Measurements from ENCODE around the gene FBXL20. TPM values are rescaled to one million over a fixed set of nuclear protein-coding genes. Genes with fewer than 3 reads are reported as not detected.
"Not testable (repeated sequence)": the region's sequence is repeated elsewhere in the genome, so short reads cannot be mapped to it uniquely, and the experiment has no call there.

Gene FBXL20
- total RNA-seq, 1 experiment from 2014 or later, result 9.7 TPM

GRCh38 chr17:39305978-39306377 lies 95.4 kb downstream of the FBXL20 start:
- no peak overlapping the region; the same call in 1 of the 2 replicates for H3K27ac Mint-ChIP-seq
- POLR2A ChIA-PET, result no interaction called here
- no peak for DNase-seq (ENCODE audit: low spot score)

GRCh38 chr17:39304188-39304587 lies 97.2 kb downstream of the FBXL20 start:
- no peak for ATAC-seq

More at GRCh38 chr17:39305978-39306377, 95.4 kb downstream of the FBXL20 start:
- CTCF ChIA-PET, result interaction anchor here (0.6 to 0.9 kb wide), 5 partner anchors 56 to 459 kb away, joined by 3 to 4 read pairs (median 3); no protein-coding TSS in a partner anchor
- H3K27me3 Mint-ChIP-seq (ENCODE audit: low read depth), result no peaks in the 10 kb centered on the region
- no peaks in the 10 kb centered on the region for H3K9me3 Mint-ChIP-seq
- no peak for TF ChIP-seq ZBTB43 (CRISPR knock-in tag; IDR thresholded peaks at IDR 0.05)
- peak; percentile 71; the same call in 1 of the 2 replicates for TF ChIP-seq USF1 (CRISPR knock-in tag; IDR thresholded peaks at IDR 0.05)
- TF ChIP-seq USF2 (CRISPR knock-in tag; IDR thresholded peaks at IDR 0.05), result peak; percentile 80
- H3K4me3 Mint-ChIP-seq, result no peak overlapping the region
- ATAC-seq, result no peak
- H3K4me1 Mint-ChIP-seq, result peaks cover 7% of the 10 kb centered on the region; the same call in 1 of the 2 replicates
- no peaks in the 10 kb centered on the region for H3K36me3 Mint-ChIP-seq

GRCh38 chr17:39294060-39294459 lies 107.4 kb downstream of the FBXL20 start:
- no peak for DNase-seq (ENCODE audit: low spot score)
- ChIA-PET POLR2A (no interaction called here), CTCF (no interaction called here)
- Mint-ChIP-seq H3K27ac (no peak overlapping the region; the same call in 1 of the 2 replicates), H3K36me3 (peaks cover 2% of the 10 kb centered on the region; the same call in 1 of the 2 replicates), H3K9me3 (no peaks in the 10 kb centered on the region), H3K4me3 (no peak overlapping the region), H3K4me1 (no peaks in the 10 kb centered on the region), H3K27me3 (ENCODE audit: low read depth) (no peaks in the 10 kb centered on the region)
- TF ChIP-seq GABPB1 (CRISPR knock-in tag; IDR thresholded peaks at IDR 0.05), result no peak
- no peak for TF ChIP-seq ATF2 (CRISPR knock-in tag; IDR thresholded peaks at IDR 0.05; ENCODE audit: borderline replicate concordance, low read depth)
- no peak for TF ChIP-seq CBFB (CRISPR knock-in tag; IDR thresholded peaks at IDR 0.05; ENCODE audit: low read depth)
- TF ChIP-seq ZNF416 (CRISPR knock-in tag; IDR thresholded peaks at IDR 0.05), result no peak
- TF ChIP-seq SP1 (CRISPR knock-in tag; conservative IDR thresholded peaks at IDR 0.05), result no peak
- no peak for ATAC-seq

More at GRCh38 chr17:39304188-39304587, 97.2 kb downstream of the FBXL20 start:
- peaks cover 7% of the 10 kb centered on the region; the same call in 1 of the 2 replicates for H3K4me1 Mint-ChIP-seq
- no peak overlapping the region for H3K27ac Mint-ChIP-seq
- POLR2A ChIA-PET, result no interaction called here
- no peaks in the 10 kb centered on the region for H3K27me3 Mint-ChIP-seq (ENCODE audit: low read depth)
- H3K9me3 Mint-ChIP-seq, result no peaks in the 10 kb centered on the region
- CTCF ChIA-PET, result interaction anchor here (1.4 kb wide), 1 partner anchor 60 kb away, joined by 4 read pairs; no protein-coding TSS in a partner anchor
- no peak overlapping the region for H3K4me3 Mint-ChIP-seq
- no peak for TF ChIP-seq SMAD4 (CRISPR knock-in tag; IDR thresholded peaks at IDR 0.05)
- no peak for TF ChIP-seq ZNF396 (CRISPR knock-in tag; IDR thresholded peaks at IDR 0.05; ENCODE audit: borderline replicate concordance)
- TF ChIP-seq GABPB1 (CRISPR knock-in tag; IDR thresholded peaks at IDR 0.05), result no peak
- no peak for TF ChIP-seq ARID4B (CRISPR knock-in tag; IDR thresholded peaks at IDR 0.05; ENCODE audit: borderline replicate concordance)
- no peak for TF ChIP-seq KAT7 (CRISPR knock-in tag; IDR thresholded peaks at IDR 0.05; ENCODE audit: borderline replicate concordance)
- TF ChIP-seq ELF4 (CRISPR knock-in tag; IDR thresholded peaks at IDR 0.05; ENCODE audit: low read depth), result no peak
- TF ChIP-seq ZNF138 (CRISPR knock-in tag; conservative IDR thresholded peaks at IDR 0.05), result no peak
- no peaks in the 10 kb centered on the region for H3K36me3 Mint-ChIP-seq
- DNase-seq (ENCODE audit: low spot score), result no peak

- H3K4me3 Mint-ChIP-seq; H3K9me3 Mint-ChIP-seq; H3K27me3 Mint-ChIP-seq (ENCODE audit: low read depth); H3K27ac Mint-ChIP-seq; H3K36me3 Mint-ChIP-seq; H3K4me1 Mint-ChIP-seq; CTCF ChIA-PET; DNase-seq (ENCODE audit: low spot score); ATAC-seq; POLR2A ChIA-PET: not testable (repeated sequence)
These were observed 108.9 kb downstream of the FBXL20 start for GRCh38 chr17:39292546-39292945.

- H3K4me3 Mint-ChIP-seq; H3K9me3 Mint-ChIP-seq; ATAC-seq; CTCF ChIA-PET; H3K27me3 Mint-ChIP-seq (ENCODE audit: low read depth); H3K36me3 Mint-ChIP-seq; DNase-seq (ENCODE audit: low spot score); H3K4me1 Mint-ChIP-seq; H3K27ac Mint-ChIP-seq: not testable (repeated sequence)
- POLR2A ChIA-PET, result interaction anchor here (0.7 kb wide), 1 partner anchor 409 kb away, joined by 5 read pairs; no protein-coding TSS in a partner anchor
These were observed 114.9 kb downstream of the FBXL20 start for GRCh38 chr17:39286513-39286912.

Measured in WTC11 (cell line).